T-helper 2 cell treated with Interferon-gamma antibody and Interleukin-4, amounts not matched to agents 100 ng/mL and 5 ng/mL, for 36 hours (primary cell): Measurements from ENCODE around the gene MAP4K3. TPM values are rescaled to one million over a fixed set of nuclear protein-coding genes. Genes with fewer than 3 reads are reported as not detected.
"Not testable (repeated sequence)": the region's sequence is repeated elsewhere in the genome, so short reads cannot be mapped to it uniquely, and the experiment has no call there.

Source experiments
- intact Hi-C: fragments of 100-400 bp; cut with micrococcal nuclease; formaldehyde crosslinking; loops from one replicate; pipeline ENCODE4 v1.15.1; 2023
- total RNA-seq: library from RNA; stranded (reverse); gene quantifications from 2 replicates; pipeline ENCODE4 v1.2.3, GENCODE V29; 2022

MAP4K3 gene
- total RNA-seq, 1 donor from 2014 or later: 12.5 TPM

GRCh38 chr2:39377226-39377939, 59.7 kb downstream of the MAP4K3 start:
- intact Hi-C loops: no loop called here

GRCh38 chr2:39375917-39376316, 61.2 kb downstream of the MAP4K3 start:
- intact Hi-C loops: no loop called here

GRCh38 chr2:39373181-39373802, 63.8 kb downstream of the MAP4K3 start:
- intact Hi-C loops: no loop called here

GRCh38 chr2:39370101-39370500, 67.0 kb downstream of the MAP4K3 start:
- intact Hi-C loops: no loop called here

GRCh38 chr2:39368846-39369245, 68.2 kb downstream of the MAP4K3 start:
- intact Hi-C loops: no loop called here

- intact Hi-C loops: no loop called here
Observed at GRCh38 chr2:39368376-39368775, 68.7 kb downstream of the MAP4K3 start.

- intact Hi-C loops: no loop called here
Observed at GRCh38 chr2:39362595-39362994, 74.5 kb downstream of the MAP4K3 start.

- intact Hi-C loops: no loop called here
Observed at GRCh38 chr2:39361511-39361910, 75.6 kb downstream of the MAP4K3 start.

- intact Hi-C loops: not testable (repeated sequence)
Observed at GRCh38 chr2:39360342-39360741, 76.7 kb downstream of the MAP4K3 start.

- intact Hi-C loops: no loop called here
Observed at GRCh38 chr2:39359453-39360038, 77.5 kb downstream of the MAP4K3 start.

GRCh38 chr2:39356922-39357639, 80.0 kb downstream of the MAP4K3 start:
- intact Hi-C loops: no loop called here

GRCh38 chr2:39350658-39351057, 86.4 kb downstream of the MAP4K3 start:
- intact Hi-C loops: no loop called here

GRCh38 chr2:39338502-39338901, 98.6 kb downstream of the MAP4K3 start:
- intact Hi-C loops: no loop called here

GRCh38 chr2:39335930-39336329, 101.2 kb downstream of the MAP4K3 start:
- intact Hi-C loops: no loop called here

- intact Hi-C loops: no loop called here
Observed at GRCh38 chr2:39334978-39335377, 102.1 kb downstream of the MAP4K3 start.

- intact Hi-C loops: no loop called here
Observed at GRCh38 chr2:39334529-39334928, 102.6 kb downstream of the MAP4K3 start.

GRCh38 chr2:39326644-39327043, 110.4 kb downstream of the MAP4K3 start:
- intact Hi-C loops: no loop called here

- intact Hi-C loops: no loop called here
Observed at GRCh38 chr2:39325966-39326365, 111.1 kb downstream of the MAP4K3 start.

GRCh38 chr2:39321056-39322035, 115.7 kb downstream of the MAP4K3 start:
- intact Hi-C loops: not testable (repeated sequence)

- intact Hi-C loops: no loop called here
Observed at GRCh38 chr2:39320162-39320561, 116.9 kb downstream of the MAP4K3 start.

GRCh38 chr2:39313575-39313974, 123.5 kb downstream of the MAP4K3 start:
- intact Hi-C loops: no loop called here
